HG03066 (cell line): ENCODE results near the gene CDCA3.
"Not testable (repeated sequence)": the region's sequence is repeated elsewhere in the genome, so short reads cannot be mapped to it uniquely, and the experiment has no call there.

Experiments used
- ATAC-seq: cut with Tn5 transposase; IDR thresholded peaks from one replicate; pipeline ENCODE4 v1.9.1; 2021; ENCODE audit warnings: low read depth; ENCODE audit not compliant: unreplicated experiment

Gene CDCA3

GRCh38 chr12:6851153-6851920 is at the start of gene CDCA3:
CDCA3 (minus strand) TSS chr12:6851286; CDS start chr12:6850952, 334 bp downstream.
- peak; percentile 48 for ATAC-seq

GRCh38 chr12:6899837-6900519 is 48.9 kb upstream of the CDCA3 start:
- ATAC-seq, result no peak

GRCh38 chr12:6899427-6899826 is 48.3 kb upstream of the CDCA3 start:
- no peak for ATAC-seq

GRCh38 chr12:6896846-6897435 is 45.9 kb upstream of the CDCA3 start:
- no peak for ATAC-seq

- ATAC-seq, result no peak
These were observed 43.2 kb upstream of the CDCA3 start for GRCh38 chr12:6894321-6894720.

GRCh38 chr12:6892683-6893082 is 41.6 kb upstream of the CDCA3 start:
- ATAC-seq, result not testable (repeated sequence)

- peak; percentile 12 for ATAC-seq
These were observed 40.5 kb upstream of the CDCA3 start for GRCh38 chr12:6891646-6892001.

- ATAC-seq, result peak; percentile 93
These were observed 39.9 kb upstream of the CDCA3 start for GRCh38 chr12:6890789-6891645.

GRCh38 chr12:6889775-6890573 is 38.9 kb upstream of the CDCA3 start:
- ATAC-seq, result not testable (repeated sequence)

- ATAC-seq, result not testable (repeated sequence)
These were observed 37.7 kb upstream of the CDCA3 start for GRCh38 chr12:6888794-6889193.

GRCh38 chr12:6888360-6888759 is 37.3 kb upstream of the CDCA3 start:
- no peak for ATAC-seq

- no peak for ATAC-seq
These were observed 36.4 kb upstream of the CDCA3 start for GRCh38 chr12:6887460-6887859.

GRCh38 chr12:6886206-6886999 is 35.3 kb upstream of the CDCA3 start:
- not testable (repeated sequence) for ATAC-seq

- no peak for ATAC-seq
These were observed 33.5 kb upstream of the CDCA3 start for GRCh38 chr12:6884539-6884938.

- no peak for ATAC-seq
These were observed 32.6 kb upstream of the CDCA3 start for GRCh38 chr12:6883683-6884082.

GRCh38 chr12:6883252-6883651 is 32.2 kb upstream of the CDCA3 start:
- ATAC-seq, result no peak

GRCh38 chr12:6879824-6880223 is 28.7 kb upstream of the CDCA3 start:
- not testable (repeated sequence) for ATAC-seq

GRCh38 chr12:6874015-6874368 is 22.9 kb upstream of the CDCA3 start:
- ATAC-seq, result not testable (repeated sequence)
